K562 treated with DMSO at 1 percent for 24 hours (cell line): ENCODE data around the gene EMC8. TPM values are rescaled to one million over a fixed set of nuclear protein-coding genes. Genes with fewer than 3 reads are reported as not detected.

Experiments
- total RNA-seq: library from RNA; unstranded; fragments of 300-600 nt; gene quantifications from 2 replicates; pipeline ENCODE4 v1.2.3, GENCODE V29; 2022; ENCODE audit warnings: low read depth; ENCODE audit not compliant: insufficient read depth

The EMC8 gene
- 37.8 and 38.6 TPM in 2 replicates for total RNA-seq

DNA sequence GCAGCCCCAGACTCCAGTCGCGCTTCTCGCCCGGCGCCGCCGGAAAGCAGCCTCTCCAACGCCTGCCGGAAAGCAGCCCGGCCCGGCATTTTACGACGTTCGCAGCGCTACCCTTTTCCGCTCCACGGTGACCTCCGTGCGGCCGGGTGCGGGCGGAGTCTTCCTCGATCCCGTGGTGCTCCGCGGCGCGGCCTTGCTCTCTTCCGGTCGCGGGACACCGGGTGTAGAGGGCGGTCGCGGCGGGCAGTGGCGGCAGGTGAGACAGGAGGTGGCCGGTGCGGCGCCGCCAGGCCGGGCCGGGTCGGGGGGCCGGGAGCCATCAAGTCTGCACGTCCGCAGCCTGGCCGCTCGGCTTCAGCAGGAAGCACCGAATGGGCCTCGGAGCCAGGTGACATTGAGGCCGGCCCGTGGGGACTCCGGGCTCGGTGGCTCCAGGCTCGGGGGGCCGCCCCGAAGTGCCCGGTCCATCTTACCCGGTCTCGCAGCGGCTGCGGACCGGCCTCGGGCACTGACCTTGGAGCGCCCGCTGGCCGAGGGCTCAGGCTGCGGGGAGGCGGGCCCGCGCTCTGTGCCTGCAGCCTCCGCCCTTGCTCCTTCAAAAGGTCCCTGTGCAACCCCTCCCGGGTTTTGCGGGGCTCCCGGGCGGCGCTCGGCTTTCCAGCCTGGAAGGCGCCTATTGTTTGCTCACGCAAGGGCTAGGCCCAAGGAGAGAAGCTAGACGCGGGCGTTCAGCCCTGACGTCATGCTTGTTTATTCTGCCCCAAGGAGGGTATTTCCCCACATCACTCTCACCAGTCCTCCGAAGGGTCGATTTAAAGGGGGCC, at the start of gene EMC8, which contains the start of gene COX4I1:
Gene EMC8 (minus strand): TSS at position 48 of the 824 bp plus-strand sequence. CDS start 249 bp downstream, outside the sequence.
Gene COX4I1 (plus strand): TSS at position 199 of the 824 bp plus-strand sequence. CDS start 1,511 bp downstream, outside the sequence.

DNA sequence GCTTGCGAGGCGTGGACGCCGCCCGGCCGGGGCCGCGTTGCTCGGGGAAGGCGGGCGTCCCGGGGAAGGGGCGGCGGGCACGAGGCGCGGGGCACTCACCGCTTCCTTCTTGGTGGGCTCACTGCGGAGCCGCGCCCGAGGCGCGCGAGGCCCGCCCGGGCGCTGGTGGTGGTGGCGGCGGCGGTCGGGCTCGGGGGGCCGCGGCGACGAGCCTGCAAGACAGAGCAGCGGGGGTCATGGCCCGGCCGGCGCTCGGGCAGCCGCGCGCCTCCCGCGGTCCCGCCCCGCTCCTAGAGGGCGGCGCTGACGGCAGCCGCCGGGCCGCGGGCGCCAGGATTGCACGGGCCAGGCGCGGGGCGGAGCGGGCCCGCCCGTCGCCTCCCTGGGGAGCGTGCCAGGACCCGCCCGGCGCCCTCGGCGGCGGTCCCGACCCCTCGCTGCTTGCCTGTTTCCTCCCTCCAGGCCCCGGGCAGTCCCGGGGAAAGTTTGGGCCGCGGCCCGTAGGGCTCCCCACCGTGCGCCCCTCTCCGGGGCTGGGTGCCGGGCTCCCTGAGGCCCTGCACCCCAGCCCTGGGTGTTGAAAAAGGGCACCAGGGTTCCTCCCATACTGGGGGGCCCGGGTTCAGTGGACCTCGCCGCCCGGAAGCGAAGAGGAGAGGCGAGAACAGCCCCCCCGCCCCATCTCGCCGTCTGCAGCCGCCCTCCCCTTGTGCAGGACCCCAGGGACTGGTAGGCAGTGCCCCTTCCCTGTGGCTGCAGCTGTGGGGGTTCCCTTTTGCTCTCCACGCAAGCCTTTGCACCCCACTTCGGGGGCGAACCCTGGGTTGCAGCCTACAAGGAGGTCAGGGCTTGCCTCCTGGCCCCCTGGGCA, 48.3 kb downstream of the EMC8 start, which contains the start of gene C16orf74:
Gene C16orf74 (minus strand): TSS at position 270 of the 871 bp plus-strand sequence. CDS start 15,879 bp downstream, outside the sequence.

Other genes starting within 250 kb of the EMC8 start
- 100 and 101 TPM in 2 replicates for gene GSE1, start 186.2 kb downstream of the EMC8 start, total RNA-seq
- gene GINS2, start 110.6 kb downstream of the EMC8 start, total RNA-seq = 15.7 and 16.8 TPM in 2 replicates
- not detected in 2 replicates for gene C16orf74, start 48.4 kb downstream of the EMC8 start, total RNA-seq
- 1,562 and 1,610 TPM in 2 replicates for gene COX4I1, start 151 bp upstream of the EMC8 start, total RNA-seq
- 0.53 TPM in 1 of 2 replicates, not detected in the other for gene IRF8, start 99.6 kb upstream of the EMC8 start, total RNA-seq